Testis (tissue), 3 donors: ENCODE measurements around the gene BBS1. TPM values are rescaled to one million over a fixed set of nuclear protein-coding genes. Genes with fewer than 3 reads are reported as not detected.
"Not testable (repeated sequence)": the region's sequence is repeated elsewhere in the genome, so short reads cannot be mapped to it uniquely, and the experiment has no call there.

Experiments used
- DNase-seq: peaks from one replicate; pipeline ENCODE4 v3.0.0-alpha.2; 2019
- H3K27ac ChIP-seq, 2 donors: fragments of 200-600 bp; sonication (generic); one replicate each; pipeline ENCODE4 v1.5.1; 2019
- H3K27me3 ChIP-seq: fragments of 200-600 bp; sonication (generic); one replicate; pipeline ENCODE4 v1.5.1; 2019
- H3K36me3 ChIP-seq: fragments of 200-600 bp; sonication (generic); one replicate; pipeline ENCODE4 v1.5.1; 2017; ENCODE audit warnings: low read depth; ENCODE audit errors: missing control alignments
- H3K4me1 ChIP-seq: fragments of 200-600 bp; sonication (generic); one replicate; pipeline ENCODE4 v1.5.1; 2019
- H3K4me3 ChIP-seq, 2 donors: fragments of 200-600 bp; sonication (generic); one replicate each; pipeline ENCODE4 v1.5.1; 2017 to 2019
- H3K9me3 ChIP-seq: fragments of 200-600 bp; sonication (generic); one replicate; pipeline ENCODE4 v1.5.1; 2017
- CTCF ChIP-seq, 3 experiments: fragments of 450-650 bp in 2 of 3; fragments of 200-600 bp in 1 of 3; sonication (generic) in 1 of 3; IDR thresholded peaks; one replicate each; pipeline ENCODE4 v1.5.1; 2016 to 2019; ENCODE audit warnings: antibody characterized with exemption in 3 of 3, mild to moderate bottlenecking in 2 of 3, moderate library complexity in 1 of 3
- POLR2A ChIP-seq: fragments of 450-650 bp; IDR thresholded peaks from one replicate; pipeline ENCODE4 v1.6.1; 2017; ENCODE audit warnings: antibody characterized with exemption, mild to moderate bottlenecking, moderate library complexity
- WGBS, 2 donors: methylation state at CpG; one replicate each; pipeline ENCODE4 v1.1.5; 2018; 5-methylcytosine and 5-hydroxymethylcytosine counted together
- intact Hi-C: fragments of 100-400 bp; cut with DNase I; formaldehyde crosslinking; loops from one replicate; pipeline ENCODE4 v1.15.1; 2023; ENCODE audit warnings: low total_unique reads
- polyA plus RNA-seq: library from polyadenylated mRNA; stranded (reverse); fragments of 350-450 nt; fragmentation: Illumina TruSeq; extraction: RNeasy Lipid Tissue Mini Kit (QIAGEN cat#74804); gene quantifications from one replicate; pipeline ENCODE4 v1.2.3, GENCODE V29; 2014; ENCODE audit warnings: low read depth, low replicate concordance; ENCODE audit not compliant: insufficient read depth
- total RNA-seq, 2 donors: library from RNA; depleted of rRNA; stranded (reverse); fragments of >200 nt; gene quantifications; one replicate each; pipeline ENCODE4 v1.2.3, GENCODE V29; 2016

BBS1 gene
- total and polyA plus RNA-seq, 3 donors from 2014 or later: 42.9 to 89.3 (median 86.1) TPM

- intact Hi-C loops: no loop called here
- H3K4me1 ChIP-seq: no peaks in the 10 kb centered on the region
- H3K9me3 ChIP-seq: no peaks in the 10 kb centered on the region
- no peak overlapping the region for H3K4me3 ChIP-seq
- no peak overlapping the region for H3K27ac ChIP-seq
- TF ChIP-seq POLR2A (no peak), CTCF (IDR thresholded peaks at IDR 0.05) (no peak)
- no peaks in the 10 kb centered on the region for H3K27me3 ChIP-seq
- no peak for DNase-seq
- 63 to 75% methylated on average over 5 of the region's 5 CpGs for WGBS, 2 donors
- no peaks in the 10 kb centered on the region for H3K36me3 ChIP-seq
These were observed 59.8 kb downstream of the BBS1 start for GRCh38 chr11:66570079-66570849.

- WGBS, 2 donors: 69 to 83% methylated on average over 2 of the region's 2 CpGs
- DNase-seq: no peak
- Histone ChIP-seq H3K9me3 (no peaks in the 10 kb centered on the region), H3K4me3 (no peak overlapping the region), H3K36me3 (no peaks in the 10 kb centered on the region), H3K4me1 (no peaks in the 10 kb centered on the region), H3K27me3 (no peaks in the 10 kb centered on the region), H3K27ac (no peak overlapping the region)
- no peak for TF ChIP-seq CTCF (IDR thresholded peaks at IDR 0.05)
- no peak for TF ChIP-seq POLR2A
- intact Hi-C loops: no loop called here
These were observed 60.4 kb downstream of the BBS1 start for GRCh38 chr11:66570850-66571180.

GRCh38 chr11:66579017-66579606, 68.7 kb downstream of the BBS1 start:
- intact Hi-C loops: loop anchor here (5.0 kb wide), 1 partner anchor 98 kb away; the partner anchor contains the start of gene RBM4B
- Histone ChIP-seq H3K27ac (no peak overlapping the region), H3K27me3 (no peaks in the 10 kb centered on the region), H3K4me1 (peaks cover 6% of the 10 kb centered on the region), H3K4me3 (no peak overlapping the region), H3K36me3 (no peaks in the 10 kb centered on the region), H3K9me3 (no peaks in the 10 kb centered on the region)
- DNase-seq: peak; percentile 88
- TF ChIP-seq POLR2A: no peak
- TF ChIP-seq CTCF (IDR thresholded peaks at IDR 0.05): peak; percentile 87 to 88 (median 87)
- WGBS, 2 donors: 15 to 17% methylated on average over 15 to 25 of the region's 25 CpGs

- no peak overlapping the region for H3K4me3 ChIP-seq
- H3K4me1 ChIP-seq: peaks cover 6% of the 10 kb centered on the region
- intact Hi-C loops: no loop called here
- H3K27ac ChIP-seq: no peak overlapping the region
- H3K27me3 ChIP-seq: no peaks in the 10 kb centered on the region
- TF ChIP-seq POLR2A: no peak
- TF ChIP-seq CTCF (IDR thresholded peaks at IDR 0.05): no peak
- no peaks in the 10 kb centered on the region for H3K9me3 ChIP-seq
- no peak for DNase-seq
- WGBS, 2 donors: 62 to 79% methylated on average over 5 of the region's 5 CpGs
- no peaks in the 10 kb centered on the region for H3K36me3 ChIP-seq
These were observed 70.4 kb downstream of the BBS1 start for GRCh38 chr11:66580803-66581202.

GRCh38 chr11:66581261-66581660, 70.8 kb downstream of the BBS1 start:
- TF ChIP-seq CTCF (IDR thresholded peaks at IDR 0.05) (no peak), POLR2A (no peak)
- Histone ChIP-seq H3K27ac (no peak overlapping the region), H3K36me3 (no peaks in the 10 kb centered on the region), H3K27me3 (no peaks in the 10 kb centered on the region), H3K4me1 (peaks cover 6% of the 10 kb centered on the region), H3K9me3 (no peaks in the 10 kb centered on the region), H3K4me3 (no peak overlapping the region)
- intact Hi-C loops: no loop called here
- WGBS, 2 donors: 83 to 93% methylated on average over 3 of the region's 3 CpGs
- DNase-seq: no peak

- 76 to 82% methylated on average over 3 of the region's 3 CpGs for WGBS, 2 donors
- H3K36me3 ChIP-seq, H3K27ac ChIP-seq, intact Hi-C loops, H3K9me3 ChIP-seq, H3K4me3 ChIP-seq, H3K27me3 ChIP-seq, H3K4me1 ChIP-seq, DNase-seq: not testable (repeated sequence)
These were observed 72.2 kb downstream of the BBS1 start for GRCh38 chr11:66582565-66583147.
